Breast epithelium (tissue), 4 donors: ENCODE measurements around the gene TEX13B. TPM values are rescaled to one million over a fixed set of nuclear protein-coding genes. Genes with fewer than 3 reads are reported as not detected.

Source experiments
- DNase-seq, 2 donors: peaks; one replicate each; pipeline ENCODE4 v3.0.0-alpha.2; 2019; ENCODE audit warnings: low spot score in 2 of 2
- H3K27ac ChIP-seq, 2 donors: fragments of 200-600 bp; sonication (generic) in 1 of 2; one replicate each; pipeline ENCODE4 v1.5.1; 2016 to 2019; ENCODE audit warnings: mild to moderate bottlenecking in 1 of 2
- H3K27me3 ChIP-seq, 2 donors: fragments of 200-600 bp; sonication (generic) in 1 of 2; one replicate each; pipeline versions ENCODE4 v1.5.1 to v1.6.0; 2017 to 2019; ENCODE audit warnings: control low read depth in 1 of 2, mild to moderate bottlenecking in 1 of 2
- H3K36me3 ChIP-seq: fragments of 200-600 bp; one replicate; pipeline ENCODE4 v1.5.1; 2019
- H3K4me1 ChIP-seq, 2 donors: fragments of 200-600 bp; sonication (generic); one replicate each; pipeline ENCODE4 v1.5.1; 2016 to 2019; ENCODE audit warnings: control low read depth in 1 of 2
- H3K4me3 ChIP-seq, 3 donors: fragments of 200-600 bp; sonication (generic); 1 replicate in 2 of 3; 2 replicates in 1 of 3; pipeline ENCODE4 v1.5.1; 2016 to 2019; ENCODE audit warnings: mild to moderate bottlenecking in 3 of 3, moderate library complexity in 2 of 3
- H3K9me3 ChIP-seq, 2 donors: fragments of 200-600 bp; sonication (generic) in 1 of 2; one replicate each; pipeline ENCODE4 v1.5.1; 2016 to 2019; ENCODE audit warnings: control low read depth in 1 of 2
- CTCF ChIP-seq, 3 donors: fragments of 450-650 bp; IDR thresholded peaks; one replicate each; pipeline ENCODE4 v1.5.1; 2016 to 2017; ENCODE audit warnings: antibody characterized with exemption in 3 of 3, mild to moderate bottlenecking in 3 of 3, moderate library complexity in 3 of 3
- POLR2A ChIP-seq: fragments of 450-650 bp; IDR thresholded peaks from one replicate; pipeline ENCODE4 v1.6.1; 2016; ENCODE audit warnings: antibody characterized with exemption, mild to moderate bottlenecking, moderate library complexity
- POLR2AphosphoS5 ChIP-seq, 3 donors: sonication (generic); formaldehyde crosslinking; IDR thresholded peaks; one replicate each; pipeline ENCODE4 v1.6.1; 2017; ENCODE audit warnings: antibody characterized with exemption in 3 of 3
- intact Hi-C: fragments of 100-400 bp; cut with DNase I; formaldehyde crosslinking; loops from one replicate; pipeline ENCODE4 v1.15.1; 2023; ENCODE audit warnings: low total_unique reads
- total RNA-seq, 3 donors: library from RNA; depleted of rRNA; stranded (reverse); fragments of >200 nt; gene quantifications; one replicate each; pipeline ENCODE4 v1.1.0, GENCODE V29; 2016

The TEX13B gene
- total RNA-seq, 3 donors from 2014 or later = not detected

DNA sequence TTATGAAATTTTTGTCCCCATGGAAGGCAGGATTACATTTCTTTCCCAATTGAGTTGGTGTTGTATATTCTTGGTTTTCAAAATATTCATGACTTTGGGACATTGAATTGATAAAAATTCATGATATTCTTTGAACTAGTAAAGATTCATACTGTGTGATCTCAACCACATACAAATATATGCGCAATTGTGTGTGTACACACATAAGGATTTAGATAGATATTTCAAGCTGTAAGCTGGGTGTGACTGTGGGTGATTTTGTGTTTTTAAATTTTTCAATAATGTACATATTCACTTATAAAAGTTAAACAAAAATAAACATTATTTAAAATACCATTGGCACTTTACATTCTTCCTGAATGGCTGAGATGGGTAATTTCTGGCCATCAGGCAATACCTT, 43.2 kb upstream of the TEX13B start:
- TF ChIP-seq POLR2A = no peak
- TF ChIP-seq CTCF (IDR thresholded peaks at IDR 0.05) = no peak
- no peak for TF ChIP-seq POLR2AphosphoS5 (IDR thresholded peaks at IDR 0.05)
- Histone ChIP-seq H3K27ac (no peak overlapping the region), H3K9me3 (no peaks in the 10 kb centered on the region), H3K36me3 (no peaks in the 10 kb centered on the region), H3K4me3 (no peak overlapping the region), H3K4me1 (no peaks in the 10 kb centered on the region), H3K27me3 (peaks cover 0 to 48% of the 10 kb centered on the region in 2 donors)
- intact Hi-C loops = no loop called here
- no peak for DNase-seq

DNA sequence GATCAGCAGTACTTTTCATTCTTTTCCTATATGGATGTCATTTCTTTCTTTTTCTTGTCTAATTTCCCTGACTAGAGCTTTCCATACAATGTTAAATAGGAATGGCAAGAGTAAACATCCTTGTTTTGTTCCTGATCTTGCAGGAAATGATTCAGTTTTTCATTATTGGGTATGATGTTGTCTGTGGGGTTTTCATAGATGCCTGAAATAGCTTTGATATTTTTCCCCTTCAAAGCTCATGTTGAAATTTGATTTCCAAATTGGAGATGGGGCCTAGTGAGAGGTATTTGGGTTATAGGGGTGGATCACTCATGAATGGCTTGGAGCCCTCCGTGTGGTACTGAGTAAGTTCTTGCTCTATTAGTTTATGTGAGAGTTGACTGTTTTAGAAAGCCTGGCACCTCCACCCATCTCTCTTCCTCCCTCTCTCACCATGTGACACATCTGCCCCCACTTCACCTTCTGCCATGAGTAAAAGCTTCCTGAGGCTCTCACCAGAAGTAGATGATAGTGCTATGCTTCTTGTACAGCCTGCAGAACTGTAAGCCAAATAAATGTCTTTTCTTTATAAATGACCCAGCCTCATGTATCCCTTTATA, 40.4 kb upstream of the TEX13B start:
- Histone ChIP-seq H3K4me3 (no peak overlapping the region), H3K27ac (no peak overlapping the region), H3K36me3 (no peaks in the 10 kb centered on the region), H3K4me1 (no peaks in the 10 kb centered on the region), H3K9me3 (no peaks in the 10 kb centered on the region), H3K27me3 (peaks cover 0 to 52% of the 10 kb centered on the region in 2 donors)
- DNase-seq = no peak
- TF ChIP-seq CTCF (IDR thresholded peaks at IDR 0.05) (no peak), POLR2AphosphoS5 (IDR thresholded peaks at IDR 0.05) (no peak), POLR2A (no peak)
- intact Hi-C loops = no loop called here

DNA sequence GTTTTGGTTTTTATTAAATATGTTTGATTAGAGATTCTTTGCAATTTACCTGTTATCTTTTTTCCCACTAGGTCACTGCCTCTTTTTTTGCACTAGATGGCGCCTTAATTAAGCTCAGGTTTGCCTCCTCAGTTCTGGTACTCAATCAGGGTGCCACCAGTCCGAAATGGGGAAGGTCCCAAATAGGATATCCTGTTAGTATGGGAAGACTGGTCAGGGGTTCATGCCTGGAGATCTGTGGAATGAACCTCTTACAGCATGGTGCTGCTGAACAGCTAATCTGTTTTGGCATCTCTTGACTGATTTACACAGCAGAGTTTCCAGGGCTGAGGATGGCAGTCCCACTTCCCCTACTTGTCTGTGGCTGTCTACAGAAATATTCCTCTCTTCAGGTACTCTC, 38.5 kb upstream of the TEX13B start:
- Histone ChIP-seq H3K9me3 (no peaks in the 10 kb centered on the region), H3K4me3 (no peak overlapping the region), H3K4me1 (no peaks in the 10 kb centered on the region), H3K27ac (no peak overlapping the region), H3K36me3 (no peaks in the 10 kb centered on the region), H3K27me3 (peaks cover 0 to 50% of the 10 kb centered on the region in 2 donors)
- TF ChIP-seq POLR2A (no peak), CTCF (IDR thresholded peaks at IDR 0.05) (peak in 2 of 3 donors; percentile 19)
- intact Hi-C loops = no loop called here
- DNase-seq = no peak

- intact Hi-C loops = no loop called here
- Histone ChIP-seq H3K27me3 (peaks cover 0 to 45% of the 10 kb centered on the region in 2 donors), H3K9me3 (no peaks in the 10 kb centered on the region), H3K4me1 (no peaks in the 10 kb centered on the region), H3K36me3 (no peaks in the 10 kb centered on the region), H3K27ac (no peak overlapping the region), H3K4me3 (no peak overlapping the region)
- DNase-seq = no peak
- TF ChIP-seq POLR2A = no peak
- TF ChIP-seq CTCF (IDR thresholded peaks at IDR 0.05) = no peak
- TF ChIP-seq POLR2AphosphoS5 (IDR thresholded peaks at IDR 0.05) = no peak
These were observed 37.3 kb upstream of the TEX13B start for GRCh38 chrX:108019382-108019875.

GRCh38 chrX:108018656-108019381, 36.6 kb upstream of the TEX13B start:
- H3K27me3 ChIP-seq = peaks cover 0 to 44% of the 10 kb centered on the region in 2 donors
- no peak overlapping the region for H3K4me3 ChIP-seq
- no peak for DNase-seq
- intact Hi-C loops = no loop called here
- no peaks in the 10 kb centered on the region for H3K9me3 ChIP-seq
- H3K27ac ChIP-seq = no peak overlapping the region
- no peaks in the 10 kb centered on the region for H3K36me3 ChIP-seq
- TF ChIP-seq POLR2A = no peak
- H3K4me1 ChIP-seq = no peaks in the 10 kb centered on the region
